Measurements from ENCODE around the gene CSMD2.

The CSMD2 gene

DNA sequence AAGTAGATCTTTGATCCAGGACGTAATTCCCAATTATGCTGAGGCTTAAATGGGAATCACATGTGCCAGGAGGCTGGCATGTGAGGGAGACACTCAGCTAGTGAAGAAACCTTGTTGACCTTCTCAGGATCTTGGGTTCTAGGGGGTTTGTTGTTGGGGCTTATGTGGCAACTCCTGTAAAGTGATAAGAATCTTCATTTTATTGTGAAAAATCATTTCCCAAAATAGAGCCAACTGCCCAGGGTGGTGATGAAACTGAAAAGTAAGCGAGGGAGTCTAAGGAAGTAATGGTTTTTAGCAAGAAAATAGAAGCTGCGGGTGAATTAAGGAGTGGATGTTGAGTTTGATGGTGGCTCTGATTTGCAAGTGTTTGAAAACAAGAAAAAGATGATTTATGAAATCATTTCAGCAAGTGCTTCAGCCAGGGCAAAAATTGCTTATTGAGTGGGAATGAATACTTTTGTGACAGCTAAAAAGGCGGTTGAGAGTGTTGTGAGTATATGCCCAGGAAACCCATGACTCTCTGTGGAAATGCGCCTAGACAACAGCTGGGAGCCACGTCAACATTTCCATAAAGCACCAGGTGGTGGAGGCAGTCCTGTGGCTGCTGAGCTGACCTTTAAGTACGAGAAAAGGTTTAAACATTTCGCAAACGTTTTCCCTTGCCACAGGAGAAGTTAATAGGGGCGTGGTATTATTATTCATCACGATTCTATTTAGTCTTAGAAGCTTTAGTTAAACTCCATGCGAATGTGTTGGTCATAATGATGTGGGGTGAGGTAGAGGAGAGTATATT is 198.5 kb downstream of the CSMD2 start:
- no peak for DNase-seq

DNA sequence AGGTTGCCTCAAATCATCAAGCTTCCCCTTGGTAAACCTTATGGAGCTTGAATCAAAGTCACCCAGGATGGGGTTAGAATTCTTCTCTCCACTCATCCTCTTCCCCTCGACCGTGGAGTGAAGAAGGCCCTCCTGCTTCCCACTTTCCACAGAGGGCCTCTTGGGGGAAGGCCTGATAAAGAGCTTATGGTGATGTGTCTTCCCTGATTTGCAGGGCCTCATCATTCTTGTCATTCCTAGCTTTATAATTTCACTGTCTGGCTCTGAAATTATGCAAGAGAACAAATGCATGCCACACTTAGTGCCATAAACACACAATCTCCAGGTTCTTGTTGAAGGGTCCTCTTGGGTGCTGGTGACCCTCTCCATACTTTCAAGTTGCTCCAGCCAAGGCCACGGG is 199.9 kb downstream of the CSMD2 start:
- DNase-seq: no peak

DNA sequence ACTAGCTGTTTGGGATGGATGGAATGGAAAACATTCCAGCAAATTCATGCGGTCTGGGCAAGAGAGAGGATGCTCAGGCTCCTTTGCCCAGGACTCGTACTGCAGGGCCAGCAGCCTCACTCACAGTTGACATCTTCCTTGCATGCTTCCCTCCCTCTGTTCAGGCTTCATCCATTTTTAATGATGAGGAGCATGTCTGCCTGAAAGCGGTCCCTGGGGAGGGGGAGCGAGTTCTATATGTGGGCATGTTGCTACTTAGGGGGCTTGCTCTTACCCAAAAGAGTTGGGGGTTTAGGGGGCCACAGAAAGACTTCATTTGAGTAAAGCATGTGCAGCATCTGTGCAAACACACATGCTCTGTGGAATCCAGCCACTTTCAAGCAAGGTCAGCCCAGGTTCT is 203.0 kb downstream of the CSMD2 start:
- no peak for DNase-seq

DNA sequence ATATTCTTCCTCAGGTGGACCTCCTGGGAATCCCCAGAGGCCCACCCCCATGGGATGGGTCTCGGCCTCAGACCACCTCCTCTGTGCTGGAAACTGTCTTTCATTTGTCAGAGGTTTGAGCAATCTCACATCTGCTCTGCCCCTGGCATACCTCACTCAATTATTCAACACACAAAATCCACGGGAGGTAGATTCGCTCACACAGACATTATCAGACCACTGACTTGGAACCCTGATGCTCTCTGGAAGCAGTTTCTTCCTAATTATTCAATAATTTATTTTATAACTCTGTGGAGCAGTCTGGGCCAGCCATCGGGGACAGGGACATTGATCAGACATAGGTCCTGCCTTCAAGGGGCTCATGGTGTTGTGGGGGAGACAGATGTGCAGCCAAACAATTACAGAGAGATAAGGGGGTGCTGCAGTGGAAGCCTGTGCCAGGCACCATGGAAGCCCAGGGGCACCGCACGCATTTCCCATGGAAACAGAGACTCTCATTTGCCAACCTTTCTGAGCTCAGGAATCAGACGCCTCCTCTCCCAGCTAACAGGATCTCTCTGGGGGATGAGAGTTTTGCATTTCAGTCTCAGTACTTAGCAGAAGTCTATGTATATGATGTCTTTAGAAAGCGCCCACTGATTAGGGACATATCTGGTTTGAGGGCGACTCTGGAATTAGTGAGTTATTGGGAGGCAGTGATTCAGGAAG is 204.7 kb downstream of the CSMD2 start:
- DNase-seq: peak in 2 of 51 donors; percentile 9 to 12

DNA sequence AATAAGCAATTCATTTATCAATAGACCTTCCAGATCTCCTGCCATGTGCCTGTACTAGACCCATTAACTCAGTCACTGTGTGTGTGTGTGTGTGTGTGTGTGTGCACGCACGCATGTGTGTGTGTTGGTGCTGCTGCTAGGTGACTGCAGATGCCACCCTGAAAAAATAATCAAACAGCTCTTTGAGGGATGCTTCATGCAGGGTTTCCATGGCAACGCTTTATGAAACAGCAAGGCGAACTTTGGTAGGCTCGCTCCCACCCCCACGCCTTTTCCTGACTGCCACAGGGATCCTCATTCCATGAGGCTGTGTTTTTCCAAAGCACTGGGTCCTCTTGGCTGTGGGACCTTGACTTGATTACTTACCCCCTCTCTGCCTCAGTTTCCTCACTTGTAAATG is 207.2 kb downstream of the CSMD2 start:
- peak in 16 of 51 donors; percentile 7 to 68 (median 31) for DNase-seq

DNA sequence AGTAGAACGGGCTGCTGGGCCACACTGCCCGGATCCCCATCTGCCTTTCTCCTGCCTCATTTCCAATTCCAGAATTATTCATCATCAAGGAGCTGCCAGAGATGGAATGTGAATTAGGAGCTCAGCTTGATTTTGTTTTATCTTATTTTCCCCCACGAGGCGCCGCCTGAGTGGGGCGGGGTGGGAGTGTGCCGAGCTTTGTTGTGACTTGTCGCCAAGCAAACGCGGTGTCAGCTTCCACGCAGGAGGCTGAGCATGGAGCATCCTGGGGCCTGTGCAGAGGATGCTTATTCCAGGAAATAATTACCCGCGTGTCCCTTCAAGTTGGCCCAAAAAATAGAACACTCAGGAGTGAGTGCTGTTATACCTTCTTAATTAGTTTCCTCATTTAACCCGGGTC is 209.9 kb downstream of the CSMD2 start:
- peak in 2 of 51 donors; percentile 27 to 28 for DNase-seq

DNA sequence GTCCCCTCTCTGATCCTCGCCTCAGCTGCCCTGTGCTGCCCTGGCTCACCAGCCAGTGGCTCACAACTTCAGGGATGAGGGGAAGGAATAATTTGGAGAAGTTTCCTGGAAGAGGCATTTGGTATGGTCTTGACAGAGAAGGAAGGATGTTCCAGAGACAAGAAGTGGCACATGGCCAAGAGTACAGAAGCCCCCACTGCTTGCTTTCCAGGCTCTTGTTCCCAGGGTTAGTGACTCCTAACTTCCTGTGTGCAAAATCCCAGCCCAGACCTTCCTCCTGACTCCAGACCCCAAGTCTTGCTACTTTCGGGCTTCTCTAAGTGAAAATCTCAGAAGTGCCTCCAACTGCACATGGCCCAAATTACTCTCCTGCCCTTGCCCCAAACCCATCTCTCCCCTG is 215.5 kb downstream of the CSMD2 start:
- no peak for DNase-seq

DNA sequence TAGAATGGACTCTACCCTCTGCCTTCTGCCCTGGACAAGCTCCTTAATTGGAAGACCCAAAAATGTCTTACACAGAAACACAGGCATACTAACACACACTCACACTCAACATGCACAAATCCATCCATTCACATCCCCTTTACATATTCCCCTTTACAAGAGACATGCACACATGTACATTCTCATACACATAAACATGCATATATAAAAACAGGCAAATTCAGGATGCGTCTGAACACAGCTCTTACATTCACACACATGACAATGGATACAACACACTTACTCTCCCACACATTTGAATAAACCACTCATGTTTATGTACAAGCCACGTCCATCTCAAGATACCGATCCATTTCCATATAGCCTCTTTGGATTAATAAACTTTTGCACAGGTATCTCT is 216.7 kb downstream of the CSMD2 start:
- no peak for DNase-seq

DNA sequence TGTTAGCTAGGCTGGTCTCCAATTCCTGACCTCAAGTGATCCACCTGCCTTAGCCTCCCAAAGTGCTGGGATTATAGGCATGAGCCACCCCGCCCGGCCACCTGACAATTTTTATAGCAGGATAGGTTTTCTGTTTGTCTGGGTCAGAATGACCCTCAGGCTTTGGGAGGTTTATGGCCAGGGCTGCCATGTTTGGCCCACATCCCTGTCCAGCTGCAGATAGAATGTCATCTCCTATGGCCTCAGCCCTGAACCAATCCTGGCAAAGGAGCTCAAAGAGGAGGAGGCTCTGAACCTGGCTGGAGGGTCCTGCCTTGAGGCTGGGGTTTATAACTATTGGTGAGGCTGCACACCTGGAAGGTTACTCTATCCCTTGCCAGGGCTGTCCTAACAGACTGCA is 218.2 kb downstream of the CSMD2 start:
- no peak for DNase-seq

DNA sequence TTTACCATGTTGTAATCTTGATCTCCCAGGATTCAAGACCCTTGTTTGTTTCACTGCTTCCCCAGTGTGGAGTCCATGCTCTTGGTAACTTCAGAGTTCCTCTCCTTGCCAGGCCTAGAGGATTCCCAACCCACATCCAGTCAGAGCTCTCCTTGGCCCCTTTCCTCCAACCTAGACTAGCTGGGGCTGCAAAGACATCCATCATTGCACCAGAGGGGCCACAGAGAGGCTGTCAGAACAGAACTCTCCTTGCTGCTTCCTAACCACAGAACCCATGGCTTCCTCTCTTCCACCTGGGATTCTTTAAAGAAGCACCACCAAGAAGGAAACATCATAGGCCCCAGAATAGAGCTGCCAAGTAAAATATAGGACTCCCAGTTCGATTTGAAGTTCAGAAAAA is 220.2 kb downstream of the CSMD2 start:
- no peak for DNase-seq

DNA sequence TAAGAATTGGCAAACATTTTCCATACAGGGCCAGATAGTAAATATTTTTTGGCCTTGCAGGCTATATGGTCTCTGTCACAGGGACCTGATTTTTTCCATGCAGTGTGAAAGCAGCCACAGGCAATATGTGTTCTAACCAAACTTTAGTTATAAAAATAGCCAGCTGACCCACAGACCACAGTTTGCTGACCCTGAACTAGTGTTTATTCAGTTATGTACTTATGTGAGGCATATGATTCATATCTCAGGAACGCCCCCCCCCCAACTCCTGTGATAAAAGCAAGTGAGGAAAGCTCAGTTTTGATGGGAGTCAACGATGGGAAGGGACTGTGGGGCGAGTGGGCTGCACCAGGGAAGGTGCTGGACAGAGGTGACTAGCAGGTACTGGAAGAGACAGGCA is 221.1 kb downstream of the CSMD2 start:
- no peak for DNase-seq

DNA sequence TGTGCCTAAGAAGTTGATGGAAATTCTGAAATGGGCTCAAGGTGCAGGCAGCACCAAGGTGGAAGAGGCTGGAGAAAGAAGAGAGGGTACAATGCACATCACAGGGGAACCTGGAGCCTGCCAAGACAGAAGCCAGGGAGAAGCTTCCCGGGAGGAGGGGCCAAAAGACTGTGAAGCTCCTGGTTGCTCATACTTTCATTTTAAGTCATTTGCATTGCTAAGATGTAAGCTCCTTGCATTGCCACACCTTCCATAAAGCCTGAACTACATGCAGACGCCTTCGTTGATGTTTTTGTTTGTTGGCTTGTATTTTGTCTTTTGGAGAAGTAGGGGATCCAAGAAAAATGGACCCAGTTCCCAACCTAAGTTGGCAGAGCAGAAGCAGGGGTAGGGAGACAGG is 232.2 kb downstream of the CSMD2 start:
- DNase-seq: no peak

DNA sequence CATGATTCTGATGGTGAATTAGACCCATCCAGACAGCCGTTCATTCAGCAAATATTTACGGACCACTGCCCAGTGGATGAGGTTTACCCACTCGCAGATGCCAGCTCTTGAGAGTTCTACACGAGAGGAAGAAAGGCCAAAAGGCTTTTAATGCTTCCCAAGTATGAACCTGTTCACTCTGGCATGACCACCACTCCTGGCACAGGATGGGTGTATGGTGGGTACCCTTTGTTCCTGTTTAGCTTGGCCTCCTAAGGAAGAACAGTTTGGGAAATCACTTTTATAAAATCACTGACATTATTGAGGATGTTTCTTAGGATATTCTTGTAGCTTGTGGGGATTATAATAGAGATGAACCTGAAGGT is 233.9 kb downstream of the CSMD2 start:
- DNase-seq: no peak

DNA sequence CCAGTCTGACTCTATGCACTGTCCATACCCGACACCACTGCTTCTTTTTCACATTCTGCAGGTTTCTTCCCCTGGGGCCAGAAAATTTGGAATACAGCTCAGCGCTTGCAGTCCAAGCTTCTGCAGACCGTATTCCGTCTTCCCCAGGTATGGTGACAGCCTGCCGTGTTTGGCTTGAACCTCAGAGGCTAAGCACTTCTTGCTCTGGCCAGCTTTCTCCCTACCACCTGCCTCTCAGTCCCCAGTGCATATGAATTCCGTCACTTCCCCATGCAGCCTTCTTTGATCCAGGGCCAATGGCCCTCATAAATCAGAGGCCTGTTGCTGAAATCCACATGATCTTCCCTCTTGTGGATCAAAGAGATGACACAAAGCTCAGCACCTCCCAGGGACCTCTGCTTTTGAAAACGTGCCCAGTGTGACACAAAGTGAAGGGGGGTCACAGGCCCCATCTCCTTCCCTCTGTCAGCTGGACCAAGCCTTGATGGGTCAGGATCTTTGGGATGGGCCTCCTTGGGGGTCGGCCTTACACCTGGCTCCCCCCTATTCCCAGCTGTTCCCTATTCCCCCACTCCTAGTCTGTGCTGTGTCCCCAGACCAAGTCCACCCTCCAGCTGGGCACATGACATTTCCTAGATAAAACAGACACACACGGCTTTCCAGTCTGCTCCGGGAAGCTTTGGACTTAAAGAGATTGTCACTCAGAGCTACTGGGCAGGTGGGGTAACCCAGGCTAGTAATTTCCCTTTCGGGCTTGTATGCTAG is 234.5 kb downstream of the CSMD2 start:
- DNase-seq: no peak

DNA sequence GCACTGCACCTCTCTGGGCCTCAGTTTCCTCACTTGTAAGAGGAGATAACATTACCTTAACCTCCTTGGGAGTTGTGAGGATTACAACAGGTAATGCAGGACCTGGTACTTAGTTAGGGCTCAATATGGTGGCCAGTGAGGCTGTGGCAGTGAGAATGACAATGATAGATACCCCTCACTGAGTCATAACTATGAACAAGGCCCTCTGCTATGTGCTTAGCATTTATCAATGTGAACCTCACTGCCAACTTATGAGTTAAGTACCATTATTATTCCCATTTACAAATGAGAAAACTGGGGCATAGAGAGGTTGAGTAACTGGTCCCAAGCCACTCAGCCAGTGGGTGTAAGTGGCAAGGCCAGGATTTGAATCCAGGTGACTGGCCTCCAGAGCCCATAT is 236.8 kb downstream of the CSMD2 start:
- no peak for DNase-seq

DNA sequence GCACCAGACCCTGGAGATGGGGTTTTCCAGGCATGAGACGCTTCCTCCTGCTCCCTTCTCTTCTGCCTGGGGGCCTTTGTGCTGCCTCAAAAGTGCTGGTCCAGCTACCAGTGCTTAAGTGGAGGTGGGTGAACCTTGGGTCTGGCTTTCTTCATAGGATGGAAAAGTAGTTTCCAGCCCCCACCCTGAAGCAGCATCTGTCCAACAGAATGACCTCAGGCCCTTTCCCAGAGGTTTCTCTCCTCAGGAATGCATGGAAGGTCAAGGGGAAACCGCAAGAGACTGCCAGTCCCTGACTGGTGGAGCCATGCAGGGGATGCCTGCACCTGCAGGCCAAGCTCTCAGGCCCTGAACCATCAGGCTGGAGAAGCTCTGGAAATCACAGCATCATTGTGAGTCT is 237.3 kb downstream of the CSMD2 start:
- no peak for DNase-seq

DNA sequence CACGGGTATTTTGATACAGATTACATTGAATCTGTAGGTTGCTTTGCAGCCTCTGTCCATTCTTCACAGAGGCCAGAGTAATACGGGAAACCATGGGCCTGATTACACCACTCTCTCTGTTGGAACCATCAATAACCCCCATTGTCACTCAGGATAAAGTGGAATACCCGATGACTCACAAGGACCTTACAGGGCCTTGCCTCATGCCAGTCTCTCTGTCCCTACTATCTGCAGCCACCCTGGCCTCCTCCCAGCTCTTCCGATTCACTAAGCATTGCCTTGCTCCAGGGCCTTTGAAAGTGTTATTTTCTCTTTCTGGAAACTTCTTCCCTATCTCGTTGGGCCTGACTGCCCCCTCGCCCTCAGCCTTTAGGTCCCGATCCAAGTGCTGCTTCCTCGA is 239.4 kb downstream of the CSMD2 start:
- peak in 19 of 51 donors; percentile 3 to 50 (median 23) for DNase-seq

DNA sequence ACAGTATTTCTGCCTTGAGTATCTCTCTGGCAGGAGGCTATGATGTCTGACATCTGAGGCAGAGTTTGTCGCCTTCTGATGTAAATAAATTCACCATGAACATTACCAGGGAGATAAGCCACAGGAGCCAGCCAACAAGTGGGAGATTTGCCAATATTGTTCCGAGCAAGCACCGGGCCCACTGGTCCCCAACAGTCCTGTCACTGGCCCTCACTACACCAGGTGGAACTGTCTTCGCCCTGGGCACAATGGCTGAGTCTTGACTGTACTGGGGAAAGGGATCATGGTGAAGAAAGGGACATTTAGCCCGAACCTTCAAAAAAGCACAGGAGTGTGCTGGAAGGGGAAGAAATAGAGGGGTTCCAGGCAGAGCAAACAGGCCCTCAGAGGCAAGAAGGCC is 243.7 kb downstream of the CSMD2 start:
- DNase-seq: no peak

DNA sequence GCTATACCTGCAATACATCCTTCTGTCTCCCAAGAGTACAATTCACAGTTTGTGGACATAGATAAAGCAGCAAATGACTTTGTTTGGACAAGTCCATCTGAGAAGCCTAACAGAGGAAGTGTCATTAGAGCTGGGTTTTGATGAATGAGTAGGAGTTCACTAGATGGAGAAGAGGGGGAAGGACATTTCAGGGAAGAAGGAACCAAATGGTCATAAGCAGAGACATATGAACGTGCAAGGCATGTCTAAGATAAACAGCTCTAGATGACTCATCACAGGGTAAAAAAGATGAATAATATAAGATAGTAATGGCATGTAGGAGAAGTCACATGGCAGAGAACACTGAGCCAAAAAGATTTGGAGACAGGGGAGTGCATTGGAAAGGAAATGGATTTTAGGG is 246.7 kb downstream of the CSMD2 start:
- no peak for DNase-seq

DNA sequence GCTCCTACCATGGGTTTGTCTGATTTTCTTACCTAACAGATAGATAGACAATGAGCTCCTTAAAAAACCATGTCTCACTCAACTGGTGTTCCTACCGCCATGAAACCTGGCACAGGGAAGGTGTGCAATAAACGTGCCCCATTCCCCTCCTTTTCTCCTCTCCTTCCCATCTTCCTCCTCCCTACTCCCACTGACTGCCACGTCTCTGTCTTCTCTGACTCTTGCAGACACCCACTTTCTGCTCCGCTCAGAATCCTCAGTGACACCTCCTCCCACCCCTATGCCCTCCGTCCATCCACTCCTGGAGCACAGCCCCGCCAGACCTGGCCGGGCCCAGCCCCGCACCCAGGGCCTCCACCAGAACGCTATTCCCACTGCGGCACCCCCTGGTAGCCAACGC is 248.2 kb downstream of the CSMD2 start:
- no peak for DNase-seq

DNA sequence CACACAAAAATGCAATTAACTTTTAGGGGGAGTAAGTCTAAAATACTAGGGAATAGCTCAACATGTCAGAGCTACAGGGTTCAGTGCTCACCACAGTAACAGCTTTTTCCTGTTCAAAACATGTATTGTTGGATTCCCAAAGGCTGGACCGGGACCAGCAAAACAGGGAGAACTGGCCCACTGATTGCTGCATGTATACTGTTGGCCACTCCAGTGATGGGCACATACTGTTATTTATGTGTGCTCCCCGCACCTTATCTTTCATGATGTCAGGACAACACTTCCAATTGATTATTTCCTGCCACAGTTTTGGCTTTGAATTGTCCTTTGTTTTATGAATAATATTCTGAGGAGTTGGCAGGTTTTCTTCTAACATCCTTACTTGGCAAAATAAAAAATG is 250.5 kb downstream of the CSMD2 start:
- DNase-seq: no peak

DNA sequence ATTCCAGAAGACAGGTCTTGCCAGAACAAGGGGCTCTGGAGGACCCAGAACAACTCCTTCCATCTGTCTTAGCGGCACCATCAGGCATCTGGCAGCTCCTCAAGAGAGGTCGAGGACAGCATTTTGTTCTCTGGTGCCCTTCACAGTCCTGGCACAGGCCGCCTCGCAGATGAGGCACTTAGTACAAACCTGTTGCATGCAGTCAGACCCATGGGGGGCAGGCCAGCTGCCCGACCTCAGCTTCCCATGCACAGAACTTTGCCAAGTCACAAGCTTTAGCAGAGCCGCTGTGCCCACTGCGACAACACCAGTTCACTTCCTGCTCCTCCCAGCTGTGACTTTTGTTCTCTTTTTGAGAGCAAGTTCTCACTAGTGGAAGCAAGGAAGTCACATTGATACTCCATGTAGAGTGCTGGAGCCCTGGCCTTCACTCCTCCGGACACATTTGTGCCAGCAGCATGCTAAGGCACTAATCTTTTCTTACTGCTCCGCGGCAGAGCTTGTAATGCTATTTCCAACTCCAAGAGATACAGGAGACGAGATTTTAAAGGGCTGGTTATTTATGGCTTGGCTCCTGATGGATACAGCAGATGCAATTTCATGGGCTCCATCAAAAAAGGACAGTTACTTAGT is 256.6 kb downstream of the CSMD2 start:
- peak in 7 of 51 donors; percentile 4 to 25 (median 9) for DNase-seq

All from hypothalamus (tissue), 51 donors.